C1 segment of cervical spinal cord (tissue), 14 donors: ENCODE results near the gene METTL15.
A peak's percentile ranks its signal among the peaks of the same experiment; 100 is the strongest.
"Not testable (repeated sequence)": the region's sequence is repeated elsewhere in the genome, so short reads cannot be mapped to it uniquely, and the experiment has no call there.

Experiments
- DNase-seq, 14 donors: peaks; one replicate each; lab custom pipeline; 2025; lab: John Stamatoyannopoulos, UW

METTL15 gene

DNA sequence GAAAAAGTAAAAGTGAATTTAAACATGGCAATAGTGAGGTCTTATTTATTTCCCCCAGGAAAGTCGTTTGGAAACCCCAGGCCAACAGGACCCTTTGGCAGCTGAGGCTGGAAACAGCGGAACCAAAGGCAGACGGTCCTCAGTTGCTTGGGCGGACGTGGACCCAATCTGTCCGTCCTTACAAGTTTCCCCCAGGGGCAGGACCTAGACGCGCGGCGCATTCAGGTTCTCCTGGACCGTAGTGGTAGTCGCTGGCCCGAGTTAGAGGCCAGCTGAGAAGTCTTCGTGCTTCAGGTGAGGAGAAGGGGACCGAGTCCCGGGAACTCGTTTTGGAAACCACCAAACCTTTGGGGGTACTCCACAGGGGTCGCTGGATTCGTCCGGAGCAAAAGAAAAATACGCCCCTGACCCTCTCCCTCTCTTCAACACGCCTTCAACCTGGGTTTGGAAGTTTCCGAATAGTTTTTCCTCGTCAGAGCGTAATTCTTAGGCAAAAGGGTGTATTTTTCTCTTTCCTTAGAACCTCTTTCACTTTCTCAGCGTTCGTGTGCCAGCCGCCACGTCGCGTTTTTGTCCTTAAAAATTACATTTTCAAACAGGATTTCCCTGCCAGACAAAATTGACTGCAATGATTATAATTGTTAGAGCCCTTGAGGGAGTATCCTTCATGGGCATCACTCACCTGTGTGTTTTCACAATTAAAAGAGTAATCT lies 2.1 kb downstream of the METTL15 start:
- DNase-seq: peak in 13 of 14 donors; percentile 20 to 72 (median 44)

GRCh38 chr11:28110821-28111200 lies 2.6 kb downstream of the METTL15 start:
- no peak for DNase-seq

DNA sequence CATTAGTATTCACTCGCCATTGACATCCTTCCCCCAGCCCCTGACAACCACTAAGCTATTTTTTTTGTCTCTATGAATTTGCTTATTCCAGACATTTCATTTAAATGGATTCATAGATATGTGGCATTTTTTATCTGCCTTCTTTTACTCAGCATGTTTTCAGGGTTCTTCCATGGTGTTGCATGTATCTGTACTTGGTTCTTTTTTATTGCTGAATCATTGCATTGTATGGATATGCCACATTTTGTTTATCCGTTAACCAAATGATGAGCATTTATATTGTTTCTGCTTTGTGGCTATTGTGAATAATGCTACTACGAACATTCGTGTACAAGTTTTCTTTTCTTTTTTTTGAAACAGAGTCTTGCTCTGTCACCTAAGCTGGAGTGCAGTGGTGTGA lies 5.9 kb downstream of the METTL15 start:
- DNase-seq: no peak

GRCh38 chr11:28114731-28115130 lies 6.5 kb downstream of the METTL15 start:
- DNase-seq: no peak

GRCh38 chr11:28117712-28118111 lies 9.5 kb downstream of the METTL15 start:
- no peak for DNase-seq

DNA sequence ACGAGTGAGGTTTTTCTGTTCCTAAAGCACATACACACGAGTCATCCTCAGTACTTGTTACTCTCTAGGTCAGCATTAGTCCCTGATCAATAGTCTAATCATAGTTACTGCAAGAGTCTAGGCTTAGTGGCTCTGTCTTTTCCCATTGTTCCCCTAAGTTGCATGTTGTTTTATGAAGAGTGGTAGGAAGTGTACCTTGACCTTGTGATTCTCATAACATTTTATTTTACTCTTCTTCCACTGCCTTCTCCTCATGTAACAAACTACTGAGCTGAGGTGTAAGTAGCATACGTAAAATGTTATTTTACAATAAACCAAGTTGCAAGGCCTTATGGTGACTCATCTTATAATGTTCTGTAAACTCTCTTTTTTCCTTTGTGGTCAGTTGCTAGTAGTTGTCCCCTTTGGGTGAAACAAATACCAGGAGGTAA lies 15.0 kb downstream of the METTL15 start:
- DNase-seq: no peak

DNA sequence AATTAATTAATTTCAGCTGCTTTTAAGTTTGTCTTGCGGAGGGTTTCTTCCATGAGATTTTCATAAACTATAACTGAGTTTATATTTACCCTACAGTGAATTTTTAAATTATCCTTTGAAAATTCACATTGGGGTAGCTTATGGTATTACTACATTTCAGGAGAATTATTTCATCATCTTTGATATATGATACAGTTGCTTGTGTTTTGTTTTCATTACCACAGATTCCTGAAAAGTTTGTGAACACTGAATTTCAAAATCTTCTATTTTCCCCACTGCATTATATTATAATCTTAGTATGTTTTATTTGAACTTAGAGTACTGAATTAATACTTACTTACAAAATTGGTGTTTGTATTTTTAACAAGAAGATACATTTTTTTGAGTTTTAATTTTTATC lies 24.4 kb downstream of the METTL15 start:
- no peak for DNase-seq

- no peak for DNase-seq
Observed at GRCh38 chr11:28133146-28133545, 25.0 kb downstream of the METTL15 start.

DNA sequence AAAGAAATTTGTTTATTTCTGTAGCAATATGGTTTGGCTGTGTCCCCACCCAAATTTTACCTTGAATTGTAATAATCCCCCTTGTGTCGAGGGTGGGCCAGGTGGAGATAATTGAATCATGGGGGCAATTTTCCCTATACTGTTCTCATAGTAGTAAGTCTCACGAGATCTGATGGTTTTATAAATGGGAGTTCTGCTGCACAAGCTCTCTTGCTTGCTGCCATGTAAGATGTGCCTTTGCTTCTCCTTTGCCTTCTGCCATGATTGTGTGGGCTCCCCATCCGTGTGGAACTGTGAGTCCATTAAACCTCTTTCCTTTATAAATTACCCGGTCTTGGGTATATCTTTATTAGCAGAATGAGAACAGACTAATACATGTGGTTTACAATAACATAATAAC lies 28.0 kb downstream of the METTL15 start:
- DNase-seq: not testable (repeated sequence)

GRCh38 chr11:28137366-28137765 lies 29.2 kb downstream of the METTL15 start:
- DNase-seq: no peak

DNA sequence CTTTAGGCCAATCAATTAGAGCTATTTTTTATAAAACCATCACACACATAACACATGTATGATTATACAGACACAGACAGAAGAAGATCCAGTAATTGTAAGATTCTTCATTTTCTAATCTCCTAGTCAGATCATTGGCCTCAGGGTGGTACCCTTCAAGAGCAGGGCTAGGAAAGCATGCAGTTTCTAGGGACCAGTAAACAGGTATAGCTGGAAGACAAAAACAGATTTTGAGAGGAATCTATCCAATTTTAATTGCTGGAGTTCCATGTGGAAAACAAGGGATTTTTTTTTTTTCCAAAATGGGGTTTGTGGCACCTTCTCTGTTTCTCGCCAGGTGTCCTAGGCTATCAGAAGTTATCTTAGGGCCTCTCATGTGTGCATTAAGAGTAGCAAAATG lies 29.6 kb downstream of the METTL15 start:
- DNase-seq: no peak

DNA sequence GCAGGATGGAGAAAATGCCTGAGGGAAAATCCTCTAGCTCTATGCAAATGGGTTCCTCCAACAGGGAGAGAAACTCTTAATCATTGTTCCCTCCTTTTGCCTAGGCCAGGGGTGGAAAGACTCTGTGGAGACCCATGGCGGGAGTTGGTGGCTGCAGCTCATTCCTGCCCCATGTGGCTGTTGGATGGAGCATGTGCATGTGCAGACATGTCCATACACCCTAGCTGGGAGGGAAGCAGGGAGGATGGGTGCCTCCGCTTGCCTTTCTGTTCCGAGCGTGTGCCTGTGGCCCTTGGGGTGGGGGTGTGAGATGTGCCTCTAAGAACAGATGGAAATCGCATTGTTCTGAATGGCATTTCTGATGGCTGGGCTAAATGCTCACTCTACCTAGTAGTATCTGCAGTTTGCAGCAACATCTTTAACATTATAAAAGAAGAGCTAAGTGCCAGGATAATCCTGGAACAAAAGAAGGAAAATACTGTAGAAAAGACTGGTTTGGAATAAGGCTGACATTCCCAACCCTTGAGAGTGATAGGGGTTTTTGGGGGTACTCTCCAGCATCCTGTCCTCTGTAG lies 31.7 kb downstream of the METTL15 start:
- DNase-seq: no peak

DNA sequence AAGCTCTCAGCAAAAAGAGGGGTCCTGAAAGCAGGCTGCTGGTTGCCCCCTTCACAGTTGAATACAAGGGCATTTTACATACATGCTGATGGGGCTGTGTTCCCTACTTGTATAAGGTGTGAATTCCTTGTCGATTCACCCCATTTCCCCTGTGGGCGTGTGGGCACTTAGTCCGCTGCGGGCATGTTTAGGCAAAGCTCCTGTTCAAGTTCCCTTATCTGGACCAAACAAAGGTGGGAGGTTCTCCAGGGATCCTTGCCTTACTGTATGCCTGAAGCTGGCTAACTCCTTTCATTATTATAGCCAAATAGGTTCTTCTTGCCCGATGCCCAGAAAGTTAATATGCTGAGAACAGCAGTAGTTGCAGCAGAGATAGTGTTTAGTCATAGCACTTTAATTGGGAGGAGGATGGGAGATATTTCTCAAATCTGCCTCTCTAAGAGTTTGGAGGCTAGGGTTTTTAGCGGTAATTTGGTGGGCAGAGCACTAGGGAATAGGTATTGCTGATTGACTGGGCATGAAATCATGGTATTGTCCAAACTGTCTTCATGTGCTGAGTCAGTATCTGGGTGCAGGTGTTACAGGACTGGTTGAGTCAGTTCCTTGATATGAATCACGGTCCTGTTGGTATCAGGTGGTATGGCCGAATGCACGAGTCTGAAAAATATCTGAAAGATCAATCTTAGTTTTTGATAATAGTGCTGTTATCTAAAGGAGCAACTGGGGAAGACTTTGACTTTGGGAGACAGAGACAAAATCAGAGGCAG lies 32.7 kb downstream of the METTL15 start:
- DNase-seq: no peak

DNA sequence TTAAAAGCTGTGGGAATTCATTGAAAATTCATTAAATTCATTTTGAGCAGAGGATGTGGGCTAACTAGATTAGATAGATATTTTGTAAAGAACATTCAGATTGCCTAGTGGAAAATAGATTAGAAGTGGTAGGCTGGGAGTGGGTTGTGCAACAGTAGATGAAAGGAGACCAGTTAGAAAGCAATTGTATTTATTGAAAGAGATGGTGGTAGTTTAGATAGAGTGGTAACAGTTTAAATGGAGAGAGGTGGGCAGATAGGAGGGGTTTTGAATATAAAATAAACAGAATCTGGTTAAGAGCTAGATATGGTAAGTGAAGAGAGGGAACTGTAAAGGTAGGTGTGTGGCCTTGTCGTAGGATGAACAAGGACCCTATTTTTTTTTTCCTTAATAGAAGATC lies 34.5 kb downstream of the METTL15 start:
- no peak for DNase-seq

GRCh38 chr11:28144808-28145207 lies 36.6 kb downstream of the METTL15 start:
- DNase-seq: no peak

DNA sequence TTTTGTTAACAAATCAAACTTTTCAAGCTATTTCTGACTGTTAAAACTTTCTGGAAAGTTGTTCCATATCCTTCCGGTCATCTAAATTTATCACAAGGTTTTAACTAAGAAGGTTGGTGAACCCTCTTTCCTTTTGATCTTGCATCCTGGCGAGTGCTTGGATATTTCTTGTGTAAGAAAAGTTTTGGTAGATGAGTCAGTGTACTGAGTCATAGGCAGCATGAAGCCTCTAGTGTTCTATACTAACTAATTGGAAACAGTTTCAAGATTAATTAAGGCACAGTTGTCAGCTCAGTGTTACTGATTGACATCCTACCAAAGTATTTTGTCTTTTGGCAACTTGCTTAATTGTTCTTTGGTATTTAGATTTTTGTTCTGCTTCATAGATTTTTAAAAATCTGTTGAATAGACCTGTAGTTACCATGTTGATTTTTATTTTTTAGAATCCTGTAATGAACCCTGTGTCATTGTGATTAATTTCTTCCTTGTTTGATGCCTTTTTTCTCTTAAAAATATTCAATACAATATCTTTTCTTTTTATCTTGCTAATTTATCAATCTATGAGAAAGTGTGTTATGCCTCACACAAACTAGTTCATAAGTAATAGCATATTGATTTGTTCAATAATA lies 38.0 kb downstream of the METTL15 start:
- DNase-seq: no peak

- no peak for DNase-seq
Observed at GRCh38 chr11:28152743-28153142, 44.6 kb downstream of the METTL15 start.

DNA sequence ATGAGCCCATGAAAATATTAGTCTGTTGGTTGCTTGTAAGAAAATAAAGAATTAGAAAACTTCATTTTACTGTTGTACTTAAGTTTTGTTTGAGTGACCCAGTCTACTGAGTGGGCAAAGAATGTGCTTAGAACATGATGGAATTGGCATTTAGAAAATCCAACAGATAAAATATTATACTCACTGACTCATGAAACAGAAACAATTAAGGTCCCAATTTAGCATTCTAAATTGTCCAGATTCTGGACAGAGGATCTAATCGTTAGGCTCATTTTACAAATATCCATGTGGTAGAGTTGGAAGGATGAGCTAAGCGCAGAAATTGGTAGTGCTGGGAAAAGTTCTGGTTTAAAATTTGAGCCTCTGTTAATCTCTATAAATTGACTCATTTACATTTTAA lies 45.4 kb downstream of the METTL15 start:
- no peak for DNase-seq

- DNase-seq: no peak
Observed at GRCh38 chr11:28168718-28169117, 60.5 kb downstream of the METTL15 start.

- no peak for DNase-seq
Observed at GRCh38 chr11:28169816-28170215, 61.6 kb downstream of the METTL15 start.

DNA sequence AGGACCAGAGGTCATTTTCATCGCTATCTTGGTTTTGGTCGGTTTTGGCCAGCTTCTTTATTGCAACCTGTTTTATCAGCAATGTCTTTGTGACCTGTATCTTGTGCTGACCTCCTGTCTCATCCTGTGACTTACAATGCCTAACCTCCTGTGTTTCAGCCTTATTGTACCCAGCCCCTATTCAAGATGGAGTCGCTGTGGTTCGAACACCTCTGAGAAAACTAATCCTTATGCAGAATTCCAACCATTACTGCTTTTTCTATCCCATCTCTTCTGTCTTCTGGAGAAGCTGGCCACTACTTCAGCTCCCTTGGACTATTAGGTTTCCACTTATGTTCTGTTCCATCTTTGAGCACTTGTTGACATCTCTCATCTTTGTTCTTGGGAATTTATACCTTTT lies 62.6 kb downstream of the METTL15 start:
- no peak for DNase-seq

GRCh38 chr11:28176351-28176750 lies 68.2 kb downstream of the METTL15 start:
- DNase-seq: no peak
